Measurements from ENCODE around the gene SERPINA10. TPM values are rescaled to one million over a fixed set of nuclear protein-coding genes. Genes with fewer than 3 reads are reported as not detected.

The SERPINA10 gene
- polyA plus RNA-seq, 1 of the 3 experiments (the other 2 are of a cell fraction): not detected

DNA sequence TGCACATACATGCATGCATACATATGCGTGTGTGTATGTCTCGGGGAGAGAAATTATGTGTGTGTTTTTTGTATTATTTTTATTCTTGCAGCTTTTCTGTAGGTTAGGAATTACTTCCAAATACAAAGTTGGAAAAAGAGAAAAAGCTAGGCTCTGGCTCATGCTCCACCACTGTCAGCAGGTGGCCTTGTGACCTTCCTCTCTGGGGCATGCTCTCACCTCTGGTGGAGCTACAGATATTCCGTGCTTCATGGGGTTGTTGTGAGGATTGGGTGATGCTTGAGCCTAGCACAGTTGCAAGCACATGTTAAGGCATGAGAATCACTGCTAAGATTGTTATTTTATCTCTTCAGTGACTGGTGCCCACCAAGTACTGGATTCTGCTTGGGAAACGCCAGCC is 36.8 kb upstream of the SERPINA10 start:
- WGBS (ENCODE audit: low lambda C conversion rate): 91% methylated on average over 3 of the region's 4 CpGs
- H3K27me3 ChIP-seq (ENCODE audit: insufficient read depth): no peaks in the 10 kb centered on the region

DNA sequence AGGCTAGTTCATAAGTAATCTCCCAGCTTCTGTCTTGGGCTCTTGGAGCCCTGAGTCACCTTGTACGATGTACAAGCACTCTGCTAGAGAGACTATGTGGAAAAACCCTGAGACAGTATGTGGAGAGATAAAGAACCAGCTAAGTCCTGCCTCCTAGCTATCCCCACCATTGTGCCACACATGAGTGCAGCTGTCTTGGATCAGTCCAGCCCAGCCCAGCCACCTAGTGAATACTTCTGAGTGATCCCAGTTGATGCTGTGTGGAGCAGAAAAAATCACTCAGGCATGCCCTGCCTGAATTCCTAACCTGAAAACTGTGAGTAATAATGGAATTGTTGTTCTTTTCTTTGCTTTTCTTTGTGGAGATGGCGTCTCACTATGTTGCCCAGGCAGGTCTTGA is 35.1 kb upstream of the SERPINA10 start:
- Histone ChIP-seq H3K27me3 (ENCODE audit: insufficient read depth) (no peaks in the 10 kb centered on the region), H3K36me3 (replicated peaks in 1 of 2; ENCODE audit: control insufficient read depth in 1 of 2, insufficient read depth in 2 of 2, low read length in 1 of 2) (no peaks in the 10 kb centered on the region), H3K9me3 (no peaks in the 10 kb centered on the region), H3K27ac (ENCODE audit: low read depth in 2 of 2, low read length in 1 of 2) (no peak overlapping the region), H2AFZ (ENCODE audit: low read depth) (no peak overlapping the region), H3K4me2 (no peak overlapping the region), H3K9me2 (no peaks in the 10 kb centered on the region), H3K9ac (no peak overlapping the region), H3K4me3 (ENCODE audit: low read depth in 2 of 2, low read length in 1 of 2) (no peak overlapping the region), H3F3A (replicated peaks; ENCODE audit: insufficient read depth) (peaks cover 11% of the 10 kb centered on the region), H4K20me1 (ENCODE audit: insufficient read depth) (no peaks in the 10 kb centered on the region), H3K4me1 (ENCODE audit: control insufficient read depth in 1 of 2, insufficient read depth in 2 of 2, low read depth in 1 of 2, low read length in 1 of 2) (peaks cover 0 to 4% of the 10 kb centered on the region in 2 experiments; a peak in 1 of 4 replicates), H3K79me2 (ENCODE audit: insufficient read depth) (no peaks in the 10 kb centered on the region)
- DNase-seq: no peak
- TF ChIP-seq NRF1 (IDR thresholded peaks at IDR 0.05; ENCODE audit: low read depth, low read length): no peak
- 48% methylated on average over 2 of the region's 2 CpGs for WGBS (ENCODE audit: low lambda C conversion rate)
- ChIA-PET POLR2A (no interaction called here), CTCF (no interaction called here)

More for the DNA sequence above, 36.8 kb upstream of the SERPINA10 start:
- Histone ChIP-seq H3K27ac (ENCODE audit: low read depth in 2 of 2, low read length in 1 of 2) (no peak overlapping the region), H3K4me2 (no peak overlapping the region), H4K20me1 (ENCODE audit: insufficient read depth) (no peaks in the 10 kb centered on the region), H3K9me3 (no peaks in the 10 kb centered on the region), H3K4me3 (ENCODE audit: low read depth in 2 of 2, low read length in 1 of 2) (no peak overlapping the region), H3K4me1 (ENCODE audit: control insufficient read depth in 1 of 2, insufficient read depth in 2 of 2, low read depth in 1 of 2, low read length in 1 of 2) (no peaks in the 10 kb centered on the region), H3K9ac (no peak overlapping the region), H2AFZ (ENCODE audit: low read depth) (no peak overlapping the region), H3K79me2 (ENCODE audit: insufficient read depth) (no peaks in the 10 kb centered on the region), H3K9me2 (no peaks in the 10 kb centered on the region), H3K36me3 (replicated peaks in 1 of 2; ENCODE audit: control insufficient read depth in 1 of 2, insufficient read depth in 2 of 2, low read length in 1 of 2) (no peaks in the 10 kb centered on the region), H3F3A (replicated peaks; ENCODE audit: insufficient read depth) (no peaks in the 10 kb centered on the region)
- no peak for TF ChIP-seq RCOR1 (IDR thresholded peaks at IDR 0.05; ENCODE audit: low read length)
- TF ChIP-seq TEAD4 (IDR thresholded peaks at IDR 0.05; ENCODE audit: borderline replicate concordance, insufficient read depth): no peak
- TF ChIP-seq, protein P1, sequence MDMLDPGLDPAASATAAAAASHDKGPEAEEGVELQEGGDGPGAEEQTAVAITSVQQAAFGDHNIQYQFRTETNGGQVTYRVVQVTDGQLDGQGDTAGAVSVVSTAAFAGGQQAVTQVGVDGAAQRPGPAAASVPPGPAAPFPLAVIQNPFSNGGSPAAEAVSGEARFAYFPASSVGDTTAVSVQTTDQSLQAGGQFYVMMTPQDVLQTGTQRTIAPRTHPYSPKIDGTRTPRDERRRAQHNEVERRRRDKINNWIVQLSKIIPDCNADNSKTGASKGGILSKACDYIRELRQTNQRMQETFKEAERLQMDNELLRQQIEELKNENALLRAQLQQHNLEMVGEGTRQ (IDR thresholded peaks at IDR 0.05; ENCODE audit: borderline replicate concordance, low read depth, low read length): no peak
- TF ChIP-seq TAF1 (IDR thresholded peaks at IDR 0.05; ENCODE audit: borderline replicate concordance, low read depth, low read length): no peak
- TF ChIP-seq YY1 (IDR thresholded peaks at IDR 0.05; ENCODE audit: low read depth): no peak
- no peak for TF ChIP-seq POLR2AphosphoS5 (IDR thresholded peaks at IDR 0.05; ENCODE audit: low read depth, low read length)
- TF ChIP-seq ELF1 (IDR thresholded peaks at IDR 0.05): no peak
- TF ChIP-seq, protein P2, sequence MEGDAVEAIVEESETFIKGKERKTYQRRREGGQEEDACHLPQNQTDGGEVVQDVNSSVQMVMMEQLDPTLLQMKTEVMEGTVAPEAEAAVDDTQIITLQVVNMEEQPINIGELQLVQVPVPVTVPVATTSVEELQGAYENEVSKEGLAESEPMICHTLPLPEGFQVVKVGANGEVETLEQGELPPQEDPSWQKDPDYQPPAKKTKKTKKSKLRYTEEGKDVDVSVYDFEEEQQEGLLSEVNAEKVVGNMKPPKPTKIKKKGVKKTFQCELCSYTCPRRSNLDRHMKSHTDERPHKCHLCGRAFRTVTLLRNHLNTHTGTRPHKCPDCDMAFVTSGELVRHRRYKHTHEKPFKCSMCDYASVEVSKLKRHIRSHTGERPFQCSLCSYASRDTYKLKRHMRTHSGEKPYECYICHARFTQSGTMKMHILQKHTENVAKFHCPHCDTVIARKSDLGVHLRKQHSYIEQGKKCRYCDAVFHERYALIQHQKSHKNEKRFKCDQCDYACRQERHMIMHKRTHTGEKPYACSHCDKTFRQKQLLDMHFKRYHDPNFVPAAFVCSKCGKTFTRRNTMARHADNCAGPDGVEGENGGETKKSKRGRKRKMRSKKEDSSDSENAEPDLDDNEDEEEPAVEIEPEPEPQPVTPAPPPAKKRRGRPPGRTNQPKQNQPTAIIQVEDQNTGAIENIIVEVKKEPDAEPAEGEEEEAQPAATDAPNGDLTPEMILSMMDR (IDR thresholded peaks at IDR 0.05): no peak
- TF ChIP-seq FOXJ3 (CRISPR knock-in tag; IDR thresholded peaks at IDR 0.05): no peak
- TF ChIP-seq NFIC (IDR thresholded peaks at IDR 0.05; ENCODE audit: borderline replicate concordance): no peak
- no peak for TF ChIP-seq FOXM1 (IDR thresholded peaks at IDR 0.05; ENCODE audit: low read depth)
- ChIA-PET POLR2A (no interaction called here), CTCF (interaction anchor here (1.2 kb wide), 1 partner anchor 156 kb away, joined by 3 read pairs; no protein-coding TSS in a partner anchor)
- no peak for DNase-seq

Measured in SK-N-SH (cell line).